ENCODE measurements around the gene TRIM31.

DNA sequence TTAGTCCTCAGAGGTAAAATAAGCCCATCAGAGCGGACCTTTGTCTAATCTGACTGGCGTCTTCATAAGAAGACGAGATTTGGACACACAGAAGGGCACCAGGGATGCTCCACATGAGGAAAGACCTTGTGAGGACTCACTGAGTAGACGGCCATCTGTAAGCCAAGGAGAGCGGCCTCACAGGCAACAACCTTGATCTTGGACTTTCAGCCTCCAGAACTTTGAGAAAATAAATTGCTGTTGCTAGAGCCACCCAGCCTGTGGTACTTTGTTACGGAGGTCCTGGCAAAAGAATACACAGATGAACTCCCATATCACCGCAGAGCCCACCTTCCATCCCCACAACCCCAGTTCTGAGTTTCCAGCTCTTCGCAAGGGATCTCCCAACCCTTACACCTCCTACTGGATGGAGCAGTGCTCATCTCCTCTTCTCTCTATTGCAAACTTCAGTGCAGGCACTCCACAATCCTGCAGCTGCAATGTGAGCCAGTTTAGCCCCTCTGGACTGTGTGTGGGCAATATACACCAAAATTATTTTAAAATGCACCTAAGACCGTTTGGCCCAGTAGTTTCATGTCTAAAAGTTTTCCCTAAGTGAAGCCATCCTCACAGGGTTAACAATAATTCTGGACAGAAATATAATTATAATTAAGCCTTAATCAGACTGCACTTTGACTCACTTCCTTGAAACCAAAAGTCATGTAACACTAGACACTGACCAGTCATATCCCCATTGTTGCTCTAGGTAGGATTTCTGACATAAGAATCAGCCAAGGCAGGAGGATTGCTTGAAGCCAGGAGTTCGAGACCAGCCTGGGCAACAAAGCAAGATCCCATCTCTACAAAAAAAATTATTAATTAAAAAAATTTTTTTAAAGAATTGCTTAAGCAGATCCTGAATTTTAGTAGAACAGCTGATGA lies 8.8 kb upstream of the TRIM31 start:
- TF ChIP-seq, protein P1, sequence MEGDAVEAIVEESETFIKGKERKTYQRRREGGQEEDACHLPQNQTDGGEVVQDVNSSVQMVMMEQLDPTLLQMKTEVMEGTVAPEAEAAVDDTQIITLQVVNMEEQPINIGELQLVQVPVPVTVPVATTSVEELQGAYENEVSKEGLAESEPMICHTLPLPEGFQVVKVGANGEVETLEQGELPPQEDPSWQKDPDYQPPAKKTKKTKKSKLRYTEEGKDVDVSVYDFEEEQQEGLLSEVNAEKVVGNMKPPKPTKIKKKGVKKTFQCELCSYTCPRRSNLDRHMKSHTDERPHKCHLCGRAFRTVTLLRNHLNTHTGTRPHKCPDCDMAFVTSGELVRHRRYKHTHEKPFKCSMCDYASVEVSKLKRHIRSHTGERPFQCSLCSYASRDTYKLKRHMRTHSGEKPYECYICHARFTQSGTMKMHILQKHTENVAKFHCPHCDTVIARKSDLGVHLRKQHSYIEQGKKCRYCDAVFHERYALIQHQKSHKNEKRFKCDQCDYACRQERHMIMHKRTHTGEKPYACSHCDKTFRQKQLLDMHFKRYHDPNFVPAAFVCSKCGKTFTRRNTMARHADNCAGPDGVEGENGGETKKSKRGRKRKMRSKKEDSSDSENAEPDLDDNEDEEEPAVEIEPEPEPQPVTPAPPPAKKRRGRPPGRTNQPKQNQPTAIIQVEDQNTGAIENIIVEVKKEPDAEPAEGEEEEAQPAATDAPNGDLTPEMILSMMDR (IDR thresholded peaks at IDR 0.05; ENCODE audit: poor library complexity, severe bottlenecking), result no peak
- TF ChIP-seq EZH2 (IDR thresholded peaks at IDR 0.05; ENCODE audit: borderline replicate concordance, insufficient read depth, low read length, poor library complexity, severe bottlenecking) (no peak), EP300 (conservative IDR thresholded peaks at IDR 0.05; ENCODE audit: poor library complexity, severe bottlenecking) (no peak), RAD21 (conservative IDR thresholded peaks at IDR 0.05) (no peak), SMC3 (conservative IDR thresholded peaks at IDR 0.05; ENCODE audit: poor library complexity) (no peak), POLR2AphosphoS5 (IDR thresholded peaks at IDR 0.05) (no peak), TAF1 (IDR thresholded peaks at IDR 0.05; ENCODE audit: low read depth) (no peak), MXI1 (conservative IDR thresholded peaks at IDR 0.05; ENCODE audit: poor library complexity, severe bottlenecking) (no peak)

All from neural cell (in vitro differentiated cells).